BLaER1 treated with 17β-estradiol and CSF1 and Interleukin-3, amounts not matched to agents 10 nM and 100 nM (cell line): ENCODE data around the gene TENM4.
A peak's percentile ranks its signal among the peaks of the same experiment; 100 is the strongest.

Experiments used
- H3K27ac ChIP-seq, 11 experiments: shearing (Covaris generic); formaldehyde crosslinking; 2 replicates each; pipeline ENCODE4 v1.8.1; 2022
- H3K27me3 ChIP-seq, 11 experiments: shearing (Covaris generic); formaldehyde crosslinking; 2 replicates each; pipeline ENCODE4 v1.8.1; 2022
- H3K36me3 ChIP-seq, 11 experiments: shearing (Covaris generic); formaldehyde crosslinking; 2 replicates each; pipeline ENCODE4 v1.8.1; 2022
- H3K4me1 ChIP-seq, 10 experiments: shearing (Covaris generic); formaldehyde crosslinking; 2 replicates each; pipeline ENCODE4 v1.8.1; 2022
- H3K4me2 ChIP-seq, 11 experiments: shearing (Covaris generic); formaldehyde crosslinking; 2 replicates each; pipeline ENCODE4 v1.8.1; 2022
- H3K4me3 ChIP-seq, 10 experiments: shearing (Covaris generic); formaldehyde crosslinking; 2 replicates each; pipeline ENCODE4 v1.8.1; 2022
- H3K9ac ChIP-seq, 11 experiments: shearing (Covaris generic); formaldehyde crosslinking; 2 replicates each; pipeline ENCODE4 v1.8.1; 2022
- H3K9me3 ChIP-seq, 11 experiments: shearing (Covaris generic); formaldehyde crosslinking; replicated peaks in 1 of 11; 2 replicates each; pipeline ENCODE4 v1.8.1; 2022
- H4K20me1 ChIP-seq, 11 experiments: shearing (Covaris generic); formaldehyde crosslinking; 2 replicates each; pipeline ENCODE4 v1.8.1; 2022
- Cebpa-rat ChIP-seq, 11 experiments: shearing (Covaris generic); IDR thresholded peaks; 2 replicates each; pipeline ENCODE4 v1.8.1; 2022

Gene TENM4

GRCh38 chr11:79480864-79481263, 40.0 kb upstream of the TENM4 start:
- peaks cover 1 to 6% (median 5%) of the 10 kb centered on the region in 11 experiments; a peak in 16 of 22 replicates for H3K9me3 ChIP-seq
- 0 out of 22 replicates have a peak, but pooled peaks cover 0 to 5% (median 0%) of the 10 kb centered on the region in 11 experiments for H3K27me3 ChIP-seq
- H3K9ac ChIP-seq, result no peak overlapping the region
- no peaks in the 10 kb centered on the region for H4K20me1 ChIP-seq
- peak overlapping the region in 3 of 11 experiments; percentile 70 to 79 (median 74); a peak in 6 of 22 replicates for H3K4me2 ChIP-seq
- no peak for TF ChIP-seq Cebpa-rat (IDR thresholded peaks at IDR 0.05)
- H3K36me3 ChIP-seq, result no peaks in the 10 kb centered on the region
- H3K4me3 ChIP-seq, result no peak overlapping the region
- H3K4me1 ChIP-seq, result peaks cover 0 to 32% (median 24%) of the 10 kb centered on the region in 10 experiments; a peak in 18 of 20 replicates
- H3K27ac ChIP-seq, result no peak overlapping the region

GRCh38 chr11:79472819-79473529, 32.1 kb upstream of the TENM4 start:
- no peak for TF ChIP-seq Cebpa-rat (IDR thresholded peaks at IDR 0.05)
- H3K27me3 ChIP-seq, result peaks cover 0 to 4% (median 0%) of the 10 kb centered on the region in 11 experiments; a peak in 1 of 22 replicates
- H3K4me3 ChIP-seq, result no peak overlapping the region
- no peak overlapping the region for H3K27ac ChIP-seq
- H3K9me3 ChIP-seq, result peaks cover 6 to 16% (median 12%) of the 10 kb centered on the region in 11 experiments; a peak in 17 of 22 replicates
- no peak overlapping the region for H3K4me2 ChIP-seq
- no peaks in the 10 kb centered on the region for H3K4me1 ChIP-seq
- no peaks in the 10 kb centered on the region for H4K20me1 ChIP-seq
- H3K9ac ChIP-seq, result no peak overlapping the region
- H3K36me3 ChIP-seq, result no peaks in the 10 kb centered on the region

GRCh38 chr11:79471071-79471844, 30.4 kb upstream of the TENM4 start:
- Histone ChIP-seq H3K36me3 (no peaks in the 10 kb centered on the region), H3K9ac (no peak overlapping the region), H3K27ac (no peak overlapping the region), H3K4me3 (no peak overlapping the region), H3K4me2 (peak overlapping the region in 2 of 11 experiments; percentile 2 to 12; a peak in 1 of 22 replicates), H3K27me3 (peaks cover 0 to 4% (median 0%) of the 10 kb centered on the region in 11 experiments; a peak in 1 of 22 replicates), H3K9me3 (peaks cover 6 to 14% (median 10%) of the 10 kb centered on the region in 11 experiments; a peak in 17 of 22 replicates), H4K20me1 (no peaks in the 10 kb centered on the region), H3K4me1 (peaks cover 0 to 4% (median 0%) of the 10 kb centered on the region in 10 experiments; a peak in 3 of 20 replicates)
- TF ChIP-seq Cebpa-rat (IDR thresholded peaks at IDR 0.05), result no peak

- H3K9me3 ChIP-seq, result peaks cover 0 to 3% (median under 1%) of the 10 kb centered on the region in 11 experiments; a peak in 1 of 22 replicates
- TF ChIP-seq Cebpa-rat (IDR thresholded peaks at IDR 0.05), result no peak
- H3K36me3 ChIP-seq, result no peaks in the 10 kb centered on the region
- H3K9ac ChIP-seq, result no peak overlapping the region
- H3K4me1 ChIP-seq, result peaks cover 0 to 8% (median 0%) of the 10 kb centered on the region in 10 experiments; a peak in 3 of 20 replicates
- H4K20me1 ChIP-seq, result no peaks in the 10 kb centered on the region
- H3K27ac ChIP-seq, result no peak overlapping the region
- no peak overlapping the region for H3K4me2 ChIP-seq
- peaks cover 0 to 4% (median 0%) of the 10 kb centered on the region in 11 experiments; a peak in 1 of 22 replicates for H3K27me3 ChIP-seq
- no peak overlapping the region for H3K4me3 ChIP-seq
Measured at GRCh38 chr11:79470161-79470560, 29.3 kb upstream of the TENM4 start.

- no peak for TF ChIP-seq Cebpa-rat (IDR thresholded peaks at IDR 0.05)
- Histone ChIP-seq H3K9ac (no peak overlapping the region), H3K4me2 (no peak overlapping the region)
Measured at GRCh38 chr11:79467761-79468160, 26.9 kb upstream of the TENM4 start.

GRCh38 chr11:79466411-79466810, 25.6 kb upstream of the TENM4 start:
- H3K36me3 ChIP-seq, result no peaks in the 10 kb centered on the region
- H4K20me1 ChIP-seq, result no peaks in the 10 kb centered on the region
- H3K4me3 ChIP-seq, result no peak overlapping the region
- peaks cover 0 to 8% (median 0%) of the 10 kb centered on the region in 10 experiments; a peak in 3 of 20 replicates for H3K4me1 ChIP-seq
- no peak overlapping the region for H3K4me2 ChIP-seq
- no peak overlapping the region for H3K27ac ChIP-seq
- H3K9ac ChIP-seq, result no peak overlapping the region
- peaks cover 0 to 4% (median 0%) of the 10 kb centered on the region in 11 experiments; a peak in 1 of 22 replicates for H3K27me3 ChIP-seq
- TF ChIP-seq Cebpa-rat (IDR thresholded peaks at IDR 0.05), result no peak
- no peaks in the 10 kb centered on the region for H3K9me3 ChIP-seq

More at GRCh38 chr11:79467761-79468160, 26.9 kb upstream of the TENM4 start:
- H3K27ac ChIP-seq, result no peak overlapping the region
- H3K36me3 ChIP-seq, result no peaks in the 10 kb centered on the region
- H3K27me3 ChIP-seq, result peaks cover 0 to 4% (median 0%) of the 10 kb centered on the region in 11 experiments; a peak in 1 of 22 replicates
- no peaks in the 10 kb centered on the region for H4K20me1 ChIP-seq
- peaks cover 0 to 8% (median 0%) of the 10 kb centered on the region in 10 experiments; a peak in 3 of 20 replicates for H3K4me1 ChIP-seq
- H3K4me3 ChIP-seq, result no peak overlapping the region
- no peaks in the 10 kb centered on the region for H3K9me3 ChIP-seq

GRCh38 chr11:79465160-79465559, 24.3 kb upstream of the TENM4 start:
- no peak overlapping the region for H3K4me2 ChIP-seq
- no peak for TF ChIP-seq Cebpa-rat (IDR thresholded peaks at IDR 0.05)
- H3K4me3 ChIP-seq, result no peak overlapping the region
- no peaks in the 10 kb centered on the region for H4K20me1 ChIP-seq
- H3K4me1 ChIP-seq, result peaks cover 0 to 8% (median 0%) of the 10 kb centered on the region in 10 experiments; a peak in 3 of 20 replicates
- no peaks in the 10 kb centered on the region for H3K9me3 ChIP-seq
- H3K27ac ChIP-seq, result no peak overlapping the region
- H3K36me3 ChIP-seq, result no peaks in the 10 kb centered on the region
- H3K9ac ChIP-seq, result no peak overlapping the region
- no peaks in the 10 kb centered on the region for H3K27me3 ChIP-seq

GRCh38 chr11:79461666-79462645, 21.1 kb upstream of the TENM4 start:
- Histone ChIP-seq H3K27me3 (no peaks in the 10 kb centered on the region), H3K4me3 (no peak overlapping the region), H3K4me1 (peaks cover 0 to 21% (median 0%) of the 10 kb centered on the region in 10 experiments; a peak in 7 of 20 replicates), H4K20me1 (no peaks in the 10 kb centered on the region), H3K4me2 (no peak overlapping the region), H3K9me3 (no peaks in the 10 kb centered on the region), H3K27ac (no peak overlapping the region), H3K9ac (no peak overlapping the region), H3K36me3 (no peaks in the 10 kb centered on the region)
- TF ChIP-seq Cebpa-rat (IDR thresholded peaks at IDR 0.05), result no peak
